Pancreas (tissue), 10 donors: ENCODE data around the gene FAM163B. TPM values are rescaled to one million over a fixed set of nuclear protein-coding genes. Genes with fewer than 3 reads are reported as not detected.

Experiments used
- ATAC-seq, 4 donors: fragments of 200-7000 bp; cut with Tn5 transposase; one replicate each; pipeline versions ENCODE4 v1.8.0 to v1.9.1; 2020; ENCODE audit warnings: mild to moderate bottlenecking in 4 of 4, moderate library complexity in 4 of 4
- DNase-seq, 6 donors: peaks; one replicate each; pipeline ENCODE4 v3.0.0-alpha.2; 2020
- FAIRE-seq: peaks from 2 replicates; lab custom pipeline; 2012; peaks lifted over from hg19 to GRCh38; lab: Jason Lieb, UNC
- H3K27ac ChIP-seq, 4 donors: fragments of 200-600 bp; sonication (generic); 1 replicate in 3 of 4; 2 replicates in 1 of 4; pipeline versions ENCODE4 v1.5.0 to v1.8.0; 2020
- H3K27me3 ChIP-seq, 4 donors: fragments of 200-600 bp; one replicate each; pipeline ENCODE4 v1.8.0; 2021
- H3K36me3 ChIP-seq, 3 donors: fragments of 200-600 bp; sonication (generic) in 1 of 3; one replicate each; pipeline versions ENCODE4 v1.5.0 to v1.8.0; 2020 to 2021
- H3K4me1 ChIP-seq, 3 donors: fragments of 200-600 bp; one replicate each; pipeline ENCODE4 v1.8.0; 2021
- H3K4me3 ChIP-seq, 4 donors: fragments of 200-600 bp; sonication (generic) in 2 of 4; one replicate each; pipeline versions ENCODE4 v1.5.0 to v1.8.0; 2020 to 2021
- H3K9me3 ChIP-seq, 4 donors: fragments of 200-600 bp; one replicate each; pipeline ENCODE4 v1.8.0; 2021
- CTCF ChIP-seq, 4 donors: fragments of 200-600 bp; sonication (generic) in 3 of 4; IDR thresholded peaks; one replicate each; pipeline versions ENCODE4 v1.5.0 to v1.8.0; 2021; ENCODE audit warnings: antibody characterized with exemption in 4 of 4
- WGBS, 2 donors: extraction: QIAGEN DNeasy Blood & Tissue Kit; methylation state at CpG; one replicate each; pipeline ENCODE4 v1.1.7; 2013; 5-methylcytosine and 5-hydroxymethylcytosine counted together
- intact Hi-C, 3 donors: fragments of 100-400 bp; cut with DNase I; formaldehyde crosslinking; loops; one replicate each; pipeline versions ENCODE4 v1.11.1 to v1.14.2; 2022
- polyA plus RNA-seq, 2 donors: library from polyadenylated mRNA; stranded (reverse); fragments of 200-250 nt; gene quantifications; one replicate each; pipeline ENCODE4 v1.2.3, GENCODE V29; 2013
- total RNA-seq, 6 donors: library from RNA; stranded (reverse); fragmentation: NEBNext Ultra II Directional in 4 of 6; extraction: Animal tissue kit (Norgen Biotek cat#: 25700) in 4 of 6; gene quantifications; one replicate each; pipeline versions ENCODE4 v1.2.1 to v1.2.4, GENCODE V29; 2021 to 2023
- donor health status: healthy with polysubstance abuse.
- donor health status: DM: no; HTN: no; CAD: no; lungs with moderate emphysema.
- donor health status: DM: no; HTN: no; CAD: no.
- donor health status: control.
- donor health status: control.
- donor health status: Bipolar disorder and iron deficiency.
- donor health status: DM: yes; HTN: yes; CAD: no.
- donor health status: DM: no; HTN: no; CAD: no.
- donor health status: DM: no; HTN: no; CAD: no.
- donor health status: DM: yes; HTN: yes; CAD: no.

The FAM163B gene
- total and polyA plus RNA-seq, 8 donors = not detected

GRCh38 chr9:133647765-133648469 lies 38.7 kb upstream of the FAM163B start:
- intact Hi-C loops = no loop called here
- H3K4me3 ChIP-seq = no peak overlapping the region
- FAIRE-seq (no peak), ATAC-seq (no peak), DNase-seq (peak in 2 of 6 donors; percentile 13 to 45)
- no peaks in the 10 kb centered on the region for H3K36me3 ChIP-seq
- H3K27ac ChIP-seq = no peak overlapping the region
- H3K27me3 ChIP-seq = no peaks in the 10 kb centered on the region
- no peak for TF ChIP-seq CTCF (IDR thresholded peaks at IDR 0.05)
- WGBS, 2 donors = 70 to 82% methylated on average over 25 of the region's 25 CpGs
- H3K4me1 ChIP-seq = no peaks in the 10 kb centered on the region
- no peaks in the 10 kb centered on the region for H3K9me3 ChIP-seq

- Histone ChIP-seq H3K27me3 (no peaks in the 10 kb centered on the region), H3K9me3 (no peaks in the 10 kb centered on the region), H3K27ac (no peak overlapping the region), H3K36me3 (no peaks in the 10 kb centered on the region), H3K4me3 (no peak overlapping the region), H3K4me1 (no peaks in the 10 kb centered on the region)
- no peak for FAIRE-seq
- ATAC-seq = no peak
- TF ChIP-seq CTCF (IDR thresholded peaks at IDR 0.05) = no peak
- 52 to 62% methylated on average over 7 of the region's 7 CpGs for WGBS, 2 donors
- intact Hi-C loops = no loop called here
- DNase-seq = peak in 1 of 6 donors; percentile 10
Observed at GRCh38 chr9:133647148-133647547, 38.0 kb upstream of the FAM163B start.

DNA sequence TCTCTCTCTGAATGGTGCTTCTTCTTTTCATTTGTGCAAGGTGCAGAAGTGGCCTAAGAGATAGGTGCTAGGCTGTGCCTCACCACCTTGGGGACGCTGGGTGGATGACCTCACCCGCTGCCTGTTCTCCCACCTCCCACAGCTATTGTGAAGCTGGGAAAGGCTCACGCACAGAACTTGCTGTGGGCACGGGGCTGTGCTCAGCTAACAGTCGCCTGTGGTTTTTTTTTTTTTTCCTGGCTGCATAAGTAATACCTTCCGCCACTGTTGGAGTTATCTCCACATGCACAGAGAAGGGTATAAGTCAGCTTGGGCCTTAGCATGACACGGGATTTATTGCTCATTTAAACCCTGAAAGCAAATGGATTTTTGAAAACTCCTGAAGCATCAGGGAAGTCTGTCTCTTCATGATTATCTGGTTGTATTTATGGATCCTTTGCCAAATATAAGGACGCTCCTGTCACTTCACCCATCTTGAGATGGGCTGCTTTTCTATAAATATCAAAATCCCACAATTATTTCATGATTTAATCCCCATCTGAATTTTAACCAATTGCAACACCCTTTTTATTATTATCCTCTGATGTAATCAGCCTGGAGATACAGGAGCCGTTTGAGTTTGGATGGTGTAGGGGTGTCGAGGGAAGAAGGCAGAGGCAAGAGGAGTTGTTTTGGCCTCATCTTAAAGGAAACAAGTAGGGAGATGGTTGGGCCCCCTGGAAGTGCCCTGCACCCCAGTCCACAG lies 36.0 kb upstream of the FAM163B start:
- intact Hi-C loops = no loop called here
- DNase-seq (no peak), ATAC-seq (no peak), FAIRE-seq (no peak)
- no peaks in the 10 kb centered on the region for H3K4me1 ChIP-seq
- no peaks in the 10 kb centered on the region for H3K36me3 ChIP-seq
- TF ChIP-seq CTCF (IDR thresholded peaks at IDR 0.05) = no peak
- H3K27me3 ChIP-seq = no peaks in the 10 kb centered on the region
- no peak overlapping the region for H3K4me3 ChIP-seq
- H3K27ac ChIP-seq = no peak overlapping the region
- 58 to 72% methylated on average over 10 of the region's 10 CpGs for WGBS, 2 donors
- no peaks in the 10 kb centered on the region for H3K9me3 ChIP-seq

GRCh38 chr9:133643978-133644760 lies 35.0 kb upstream of the FAM163B start:
- FAIRE-seq = no peak
- H3K27me3 ChIP-seq = no peaks in the 10 kb centered on the region
- H3K4me1 ChIP-seq = no peaks in the 10 kb centered on the region
- H3K36me3 ChIP-seq = no peaks in the 10 kb centered on the region
- intact Hi-C loops = no loop called here
- WGBS, 2 donors = 74 to 79% methylated on average over 23 of the region's 23 CpGs
- no peak overlapping the region for H3K27ac ChIP-seq
- H3K9me3 ChIP-seq = no peaks in the 10 kb centered on the region
- no peak for TF ChIP-seq CTCF (IDR thresholded peaks at IDR 0.05)
- DNase-seq = peak in 1 of 6 donors; percentile 43
- no peak overlapping the region for H3K4me3 ChIP-seq
- no peak for ATAC-seq
